OCI-LY7 (cell line): ENCODE measurements around the gene FRMPD1. TPM values are rescaled to one million over a fixed set of nuclear protein-coding genes. Genes with fewer than 3 reads are reported as not detected.

ENCODE experiments used
- BruUV-seq: library from RNA; stranded (reverse); fragments of 400-500 nt; replicated peaks from 2 replicates; lab custom pipeline; 2021; lab: Mats Ljungman, UMichigan
- CTCF ChIA-PET: fragments of 300-600 bp; sonication (Branson Sonifier 250); formaldehyde crosslinking; loops from one replicate; lab custom pipeline; 2022; ENCODE audit warnings: antibody characterized with exemption; ENCODE audit not compliant: unreplicated experiment; lab: Charles Lee
- POLR2A ChIA-PET: fragments of 300-600 bp; sonication (Branson Sonifier 250); formaldehyde crosslinking; loops from one replicate; lab custom pipeline; 2022; ENCODE audit warnings: antibody characterized with exemption; lab: Charles Lee
- DNase-seq: peaks from one replicate; pipeline ENCODE4 v3.0.0-alpha.2; 2015; ENCODE audit warnings: low spot score
- H2AFZ ChIP-seq: fragments of 200-600 bp; sonication (generic), shearing (Covaris generic); 2 replicates; pipeline ENCODE4 v1.6.1; 2014; ENCODE audit warnings: mild to moderate bottlenecking, antibody characterized with exemption, low read length, moderate library complexity
- H3K27ac ChIP-seq: fragments of 200-600 bp; sonication (generic); 2 replicates; pipeline ENCODE4 v1.5.1; 2014; ENCODE audit warnings: mixed run types, low read depth, mild to moderate bottlenecking, moderate library complexity, low read length, inconsistent platforms; ENCODE audit not compliant: poor library complexity, severe bottlenecking
- H3K36me3 ChIP-seq: fragments of 200-600 bp; sonication (generic); 2 replicates; pipeline ENCODE4 v1.6.1; 2014; ENCODE audit warnings: mild to moderate bottlenecking, antibody characterized with exemption, low read length, moderate library complexity, mixed read lengths; ENCODE audit not compliant: insufficient read depth
- H3K4me1 ChIP-seq: fragments of 200-600 bp; sonication (generic); 2 replicates; pipeline ENCODE4 v1.5.1; 2014; ENCODE audit warnings: mild to moderate bottlenecking, low read length; ENCODE audit not compliant: insufficient read depth, poor library complexity, severe bottlenecking
- H3K4me2 ChIP-seq: fragments of 200-600 bp; sonication (generic); 2 replicates; pipeline ENCODE4 v1.6.1; 2014; ENCODE audit warnings: mild to moderate bottlenecking, low read length
- H3K4me3 ChIP-seq: fragments of 200-600 bp; sonication (generic); 2 replicates; pipeline ENCODE4 v1.5.1; 2014; ENCODE audit warnings: mild to moderate bottlenecking, low read depth, low read length; ENCODE audit not compliant: poor library complexity, severe bottlenecking
- H3K79me2 ChIP-seq: fragments of 200-600 bp; sonication (generic); 2 replicates; pipeline ENCODE4 v1.6.1; 2016; ENCODE audit warnings: low read depth, mild to moderate bottlenecking, low read length, moderate library complexity, mixed read lengths; ENCODE audit not compliant: insufficient read depth
- H3K9me2 ChIP-seq: fragments of 200-600 bp; sonication (generic); 2 replicates; pipeline ENCODE4 v1.6.1; 2016; ENCODE audit warnings: mild to moderate bottlenecking, low read length, mixed read lengths; ENCODE audit not compliant: insufficient read depth
- H3K9me3 ChIP-seq: fragments of 200-600 bp; sonication (generic); 2 replicates; pipeline ENCODE4 v1.6.1; 2014; ENCODE audit warnings: mild to moderate bottlenecking, mixed run types, low read length, mixed read lengths
- H4K20me1 ChIP-seq: fragments of 200-600 bp; sonication (generic); 2 replicates; pipeline ENCODE4 v1.6.1; 2014; ENCODE audit warnings: mild to moderate bottlenecking, antibody characterized with exemption, low read length, moderate library complexity, mixed read lengths; ENCODE audit not compliant: insufficient read depth
- EZH2phosphoT487 ChIP-seq: fragments of 200-600 bp; sonication (generic); IDR thresholded peaks from 2 replicates; pipeline ENCODE4 v1.6.1; 2018; ENCODE audit warnings: low read depth, borderline replicate concordance, mild to moderate bottlenecking, mixed run types, antibody characterized with exemption, low read length, moderate library complexity, mixed read lengths
- intact Hi-C: fragments of 100-400 bp; cut with micrococcal nuclease; formaldehyde crosslinking; loops from one replicate; pipeline ENCODE4 v1.10.0; 2022; ENCODE audit not compliant: unreplicated experiment
- total RNA-seq, 2 experiments: library from RNA; depleted of rRNA in 1 of 2; stranded (reverse); fragments of >200 nt in 1 of 2; shearing (Covaris generic) in 1 of 2; gene quantifications; 2 replicates each; pipeline ENCODE4 v1.2.3, GENCODE V29; 2014 to 2022
- TF ChIP-seq, protein P1 (sequence below): fragments of 200-600 bp; sonication (generic); conservative IDR thresholded peaks from 2 replicates; pipeline ENCODE4 v1.5.1; 2014; ENCODE audit warnings: mild to moderate bottlenecking, antibody characterized with exemption, low read length, moderate library complexity, mixed read lengths

Gene FRMPD1
- total RNA-seq, 2 experiments from 2014 or later = not detected

- H4K20me1 ChIP-seq = no peaks in the 10 kb centered on the region
- no peaks in the 10 kb centered on the region for H3K4me1 ChIP-seq
- H3K9me2 ChIP-seq = no peaks in the 10 kb centered on the region
- H3K4me2 ChIP-seq = no peak overlapping the region
- no peaks in the 10 kb centered on the region for H3K79me2 ChIP-seq
- no peak for TF ChIP-seq EZH2phosphoT487
- TF ChIP-seq, protein P1, sequence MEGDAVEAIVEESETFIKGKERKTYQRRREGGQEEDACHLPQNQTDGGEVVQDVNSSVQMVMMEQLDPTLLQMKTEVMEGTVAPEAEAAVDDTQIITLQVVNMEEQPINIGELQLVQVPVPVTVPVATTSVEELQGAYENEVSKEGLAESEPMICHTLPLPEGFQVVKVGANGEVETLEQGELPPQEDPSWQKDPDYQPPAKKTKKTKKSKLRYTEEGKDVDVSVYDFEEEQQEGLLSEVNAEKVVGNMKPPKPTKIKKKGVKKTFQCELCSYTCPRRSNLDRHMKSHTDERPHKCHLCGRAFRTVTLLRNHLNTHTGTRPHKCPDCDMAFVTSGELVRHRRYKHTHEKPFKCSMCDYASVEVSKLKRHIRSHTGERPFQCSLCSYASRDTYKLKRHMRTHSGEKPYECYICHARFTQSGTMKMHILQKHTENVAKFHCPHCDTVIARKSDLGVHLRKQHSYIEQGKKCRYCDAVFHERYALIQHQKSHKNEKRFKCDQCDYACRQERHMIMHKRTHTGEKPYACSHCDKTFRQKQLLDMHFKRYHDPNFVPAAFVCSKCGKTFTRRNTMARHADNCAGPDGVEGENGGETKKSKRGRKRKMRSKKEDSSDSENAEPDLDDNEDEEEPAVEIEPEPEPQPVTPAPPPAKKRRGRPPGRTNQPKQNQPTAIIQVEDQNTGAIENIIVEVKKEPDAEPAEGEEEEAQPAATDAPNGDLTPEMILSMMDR = no peak
- H3K9me3 ChIP-seq = no peaks in the 10 kb centered on the region
- intact Hi-C loops = no loop called here
- BruUV-seq = no TSS peak
- ChIA-PET CTCF (no interaction called here), POLR2A (interaction anchor here (0.6 to 1.4 kb wide), 2 partner anchors 16 to 335 kb away, joined by 4 read pairs; no protein-coding TSS in a partner anchor)
- no peaks in the 10 kb centered on the region for H3K36me3 ChIP-seq
- H3K27ac ChIP-seq = no peak overlapping the region
- DNase-seq = no peak
- no peak overlapping the region for H3K4me3 ChIP-seq
- no peak overlapping the region for H2AFZ ChIP-seq
Measured at GRCh38 chr9:37715991-37716505, 65.3 kb downstream of the FRMPD1 start.

DNA sequence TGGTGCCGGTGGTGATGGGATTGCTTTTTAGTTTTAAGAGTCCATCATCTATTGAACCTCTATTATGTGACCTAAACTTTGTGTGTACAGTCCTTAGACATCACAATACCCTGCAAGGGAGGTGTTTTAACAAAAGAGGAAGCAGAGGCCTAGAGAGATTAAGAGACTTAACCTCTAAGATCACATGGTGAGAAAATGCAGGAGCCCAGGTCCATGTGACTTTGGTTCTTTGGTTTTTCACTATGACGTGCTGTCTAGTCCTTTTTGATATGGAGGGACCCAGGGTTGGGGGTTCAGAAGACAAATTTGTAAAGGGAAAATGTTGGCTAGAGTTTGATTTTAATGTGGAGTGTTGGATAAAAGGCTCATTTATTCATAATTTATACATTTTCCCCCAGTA lies 68.8 kb downstream of the FRMPD1 start:
- Histone ChIP-seq H3K27ac (no peak overlapping the region), H3K4me2 (no peak overlapping the region), H3K79me2 (no peaks in the 10 kb centered on the region), H3K4me1 (no peaks in the 10 kb centered on the region), H3K4me3 (no peak overlapping the region), H3K36me3 (no peaks in the 10 kb centered on the region), H3K9me2 (no peaks in the 10 kb centered on the region), H2AFZ (no peak overlapping the region), H4K20me1 (no peaks in the 10 kb centered on the region), H3K9me3 (no peaks in the 10 kb centered on the region)
- CTCF ChIA-PET = no interaction called here
- no peak for DNase-seq
- no TSS peak for BruUV-seq
- POLR2A ChIA-PET = no interaction called here
- intact Hi-C loops = no loop called here
- TF ChIP-seq, protein P1 = no peak
- no peak for TF ChIP-seq EZH2phosphoT487

GRCh38 chr9:37727013-37727412 lies 76.3 kb downstream of the FRMPD1 start:
- no peaks in the 10 kb centered on the region for H3K9me3 ChIP-seq
- H3K27ac ChIP-seq = no peak overlapping the region
- no peaks in the 10 kb centered on the region for H4K20me1 ChIP-seq
- H3K4me2 ChIP-seq = no peak overlapping the region
- no peak for DNase-seq
- no peak overlapping the region for H2AFZ ChIP-seq
- no peaks in the 10 kb centered on the region for H3K79me2 ChIP-seq
- BruUV-seq = no TSS peak
- H3K36me3 ChIP-seq = no peaks in the 10 kb centered on the region
- no peaks in the 10 kb centered on the region for H3K9me2 ChIP-seq
- intact Hi-C loops = no loop called here
- ChIA-PET POLR2A (no interaction called here), CTCF (no interaction called here)
- TF ChIP-seq, protein P1 = no peak
- TF ChIP-seq EZH2phosphoT487 = no peak
- H3K4me3 ChIP-seq = no peak overlapping the region
- no peaks in the 10 kb centered on the region for H3K4me1 ChIP-seq
